GM21786 (cell line): Measurements from ENCODE around the gene CRLF1.
A peak's percentile ranks its signal among the peaks of the same experiment; 100 is the strongest.

Experiments used
- ATAC-seq: cut with Tn5 transposase; IDR thresholded peaks from one replicate; pipeline ENCODE4 v1.9.1; 2021; ENCODE audit not compliant: unreplicated experiment

The CRLF1 gene

DNA sequence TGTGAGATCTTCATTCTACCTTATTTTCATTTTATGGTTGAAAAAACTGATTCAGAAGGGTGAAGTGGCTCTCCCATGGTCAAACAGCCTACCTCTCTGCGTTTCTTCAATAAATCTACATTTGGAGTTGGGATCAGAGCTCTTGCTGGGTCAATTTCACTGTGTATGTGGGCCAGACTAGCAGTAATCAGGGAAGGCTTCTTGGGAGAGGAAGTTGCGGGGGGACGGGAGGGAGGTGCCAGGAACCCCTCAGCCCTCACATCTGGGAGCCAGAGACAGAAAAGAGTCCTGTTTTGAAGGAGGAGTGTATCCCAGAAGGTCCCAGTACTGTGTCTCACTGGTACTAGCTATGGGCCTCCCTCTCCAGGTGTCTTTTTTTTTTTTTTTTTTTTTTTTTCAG lies 48.0 kb downstream of the CRLF1 start:
- ATAC-seq = no peak

DNA sequence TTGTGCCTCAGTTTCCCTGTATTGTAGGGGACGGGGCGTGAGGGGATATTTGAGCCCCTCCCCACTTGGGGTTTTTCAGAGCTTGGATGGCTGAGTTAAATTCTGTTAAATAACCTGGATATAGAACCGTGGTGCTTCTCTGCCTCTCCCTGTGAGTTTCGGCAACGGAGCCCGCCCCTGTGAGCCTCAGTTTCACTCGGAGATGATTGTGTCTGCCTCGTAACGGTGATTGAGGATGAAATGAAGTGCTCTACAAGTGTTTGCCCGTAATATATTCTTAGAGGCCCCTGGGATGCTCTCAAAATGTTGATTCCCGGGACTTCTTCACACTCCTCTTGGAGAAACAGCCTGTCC lies 48.4 kb downstream of the CRLF1 start:
- peak; percentile 8 for ATAC-seq

- peak; percentile 88 for ATAC-seq
These were observed 49.0 kb downstream of the CRLF1 start, which contains the start of gene KXD1 for GRCh38 chr19:18557411-18558201. Gene KXD1 (plus strand): TSS chr19:18557870. CDS start chr19:18562057, 4,187 bp downstream.

- no peak for ATAC-seq
These were observed 55.0 kb downstream of the CRLF1 start for GRCh38 chr19:18551631-18552030.

GRCh38 chr19:18543814-18544475 lies 62.7 kb downstream of the CRLF1 start:
- ATAC-seq = peak; percentile 74
